Forelimb muscle (tissue), 1 donor: Measurements from ENCODE around the gene CTSC. TPM values are rescaled to one million over a fixed set of nuclear protein-coding genes. Genes with fewer than 3 reads are reported as not detected.
"Not testable (repeated sequence)": the region's sequence is repeated elsewhere in the genome, so short reads cannot be mapped to it uniquely, and the experiment has no call there.

Experiments used
- DNase-seq: peaks from one replicate; pipeline ENCODE4 v3.0.0-alpha.2; 2013; ENCODE audit warnings: low read depth
- polyA plus RNA-seq: library from polyadenylated mRNA; unstranded; fragments of 120-200 nt; gene quantifications from one replicate; pipeline ENCODE4 v1.2.1, GENCODE V29; 2013; ENCODE audit not compliant: insufficient read length

Gene CTSC
- polyA plus RNA-seq, 1 donor, result 26.1 TPM

DNA sequence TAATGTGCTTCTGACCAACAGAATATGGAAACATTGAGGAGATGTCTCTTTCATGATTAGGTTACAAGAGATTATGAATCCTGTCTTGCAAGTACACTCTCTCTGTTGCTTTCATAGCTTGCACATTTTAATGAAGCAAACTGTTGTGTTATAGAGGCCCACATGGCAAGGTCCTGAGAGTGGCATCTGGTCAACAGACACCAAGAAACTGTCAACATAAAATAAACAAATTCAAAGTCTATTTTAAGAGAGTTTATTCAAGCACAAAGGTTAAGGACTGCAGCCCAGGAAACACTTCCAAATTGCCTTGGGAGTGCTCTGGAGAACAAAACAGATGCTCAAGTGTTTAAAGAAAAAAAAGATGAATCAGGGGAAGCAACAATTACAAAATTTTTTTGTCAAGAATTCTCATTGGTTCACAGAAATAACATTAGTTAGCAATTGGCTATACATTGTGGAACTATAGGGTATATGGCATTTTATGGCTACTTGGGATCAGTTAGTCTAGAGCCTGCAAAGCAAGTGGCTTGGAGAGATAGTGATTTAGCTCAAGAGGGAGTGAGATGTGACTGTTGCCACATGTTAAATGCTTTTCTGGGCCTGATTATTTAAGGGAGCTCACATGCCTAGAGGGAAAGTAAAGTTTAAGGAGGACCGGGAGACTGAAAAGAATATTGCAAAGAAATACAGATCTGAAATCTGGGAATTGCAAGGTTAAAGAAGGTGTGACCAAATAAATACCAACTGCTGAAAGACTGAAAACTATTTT lies 54.6 kb downstream of the CTSC start:
- no peak for DNase-seq

DNA sequence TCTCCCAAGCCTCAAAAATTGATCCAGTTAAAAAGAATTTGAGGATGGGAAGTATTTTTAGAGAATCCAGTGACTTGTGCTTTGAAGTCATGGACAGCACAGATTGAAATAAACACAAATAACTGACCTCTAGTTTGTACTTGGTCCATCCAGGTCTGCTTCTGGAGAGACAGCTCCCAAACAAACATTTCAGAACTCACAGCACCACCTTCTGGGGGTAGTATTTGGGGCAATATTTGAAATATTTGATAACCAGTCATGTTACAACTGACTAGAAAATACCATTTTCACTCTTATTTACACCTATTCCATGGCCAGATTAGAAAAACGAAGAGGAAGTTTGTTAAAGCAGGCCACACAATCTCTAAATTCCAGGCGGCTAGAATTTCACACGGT lies 56.2 kb downstream of the CTSC start:
- no peak for DNase-seq

DNA sequence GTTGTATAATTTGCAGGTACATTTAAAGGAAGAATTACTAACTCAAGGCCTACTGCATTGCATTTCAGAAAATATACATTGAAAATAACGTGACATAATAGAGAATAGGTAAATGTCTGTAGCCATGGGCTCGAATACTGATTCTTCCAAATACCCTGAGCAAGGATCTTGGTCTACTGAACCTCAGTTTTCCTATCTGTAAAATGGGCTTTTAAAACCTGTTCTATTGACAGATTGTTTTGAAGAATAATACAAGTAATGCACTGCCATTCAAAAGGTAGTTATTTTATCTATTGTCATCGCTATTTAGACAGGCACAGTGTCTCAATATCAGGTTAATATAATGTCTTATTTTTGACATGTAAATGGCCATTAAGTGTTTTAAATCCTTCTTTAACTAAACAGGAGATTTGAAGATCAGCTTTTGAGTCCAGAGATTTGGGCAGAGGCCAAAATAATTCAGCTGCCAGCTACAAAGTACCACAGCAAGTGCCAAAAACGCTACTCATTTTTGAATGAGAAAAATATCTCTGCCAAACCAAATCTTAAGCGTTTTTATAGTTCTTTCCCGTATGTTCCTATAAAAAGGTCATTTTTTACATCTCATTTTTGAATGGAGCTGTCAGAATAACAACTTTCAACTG lies 56.7 kb downstream of the CTSC start:
- DNase-seq, result no peak

DNA sequence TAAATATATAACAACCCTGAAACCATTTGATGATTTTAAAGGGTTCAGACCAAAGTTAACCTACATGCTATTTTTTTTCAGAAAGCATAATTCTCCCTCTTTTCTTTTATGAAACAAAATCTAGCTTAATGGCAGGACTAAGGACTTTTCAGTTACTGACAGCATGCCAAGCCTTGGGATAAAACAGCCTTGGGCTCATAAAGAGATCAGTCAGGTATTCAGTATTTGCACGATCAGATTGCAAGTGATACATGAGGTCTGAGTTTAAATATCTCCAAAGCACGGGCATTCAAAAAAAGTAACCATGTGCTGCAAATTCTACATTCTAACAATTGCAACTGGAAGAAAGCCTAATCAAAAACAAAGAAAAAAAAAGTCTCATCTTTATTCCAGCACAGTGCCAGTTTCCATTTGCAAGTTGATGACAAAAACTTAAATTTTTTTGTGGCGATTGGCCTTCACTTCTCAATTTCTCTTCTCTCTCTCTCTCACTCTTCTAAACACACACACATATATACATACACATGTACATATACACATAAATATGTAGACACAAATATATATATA lies 60.1 kb downstream of the CTSC start:
- DNase-seq, result no peak

- no peak for DNase-seq
Measured at GRCh38 chr11:88275636-88276035, 61.9 kb downstream of the CTSC start.

DNA sequence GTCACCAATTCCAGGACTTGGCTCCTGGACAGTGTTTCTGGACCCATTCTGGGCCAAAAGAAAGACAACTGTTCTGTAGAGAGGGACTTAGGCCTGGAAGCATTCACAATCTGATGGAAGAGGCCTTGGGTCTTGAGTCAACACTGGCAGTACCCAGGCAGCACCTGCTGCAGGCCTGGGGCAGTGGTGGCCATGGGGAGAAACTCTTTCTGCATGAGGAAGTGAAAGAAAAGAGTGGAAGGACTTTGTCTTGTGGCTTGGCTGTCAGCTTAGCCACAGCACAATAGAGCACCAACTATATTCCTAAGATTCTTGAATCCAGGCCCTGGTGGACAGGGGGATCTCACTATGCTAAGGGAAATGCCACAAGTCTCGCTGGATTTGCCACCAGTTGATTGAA lies 70.6 kb downstream of the CTSC start:
- DNase-seq, result no peak

- DNase-seq, result no peak
Measured at GRCh38 chr11:88266157-88266556, 71.4 kb downstream of the CTSC start.

DNA sequence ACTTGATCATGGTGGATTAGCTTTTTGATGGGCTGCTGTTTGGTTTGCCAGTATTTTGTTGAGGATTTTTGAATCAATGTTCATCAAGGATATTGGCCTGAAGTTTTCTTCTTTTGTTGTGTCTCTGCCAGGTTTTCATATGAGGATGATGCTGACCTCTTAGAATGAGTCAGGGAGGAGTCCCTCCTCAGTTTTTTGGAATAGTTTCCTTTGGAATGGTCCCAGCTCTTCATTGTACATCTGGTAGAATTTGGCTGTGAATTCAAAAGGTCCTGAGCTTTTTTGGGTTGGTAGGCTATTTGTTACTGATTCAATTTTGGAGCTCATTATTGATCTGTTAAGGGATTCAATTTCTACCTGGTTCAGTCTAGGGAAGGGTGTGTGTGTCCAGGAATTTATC lies 78.1 kb downstream of the CTSC start:
- DNase-seq, result no peak

- no peak for DNase-seq
Measured at GRCh38 chr11:88252208-88252607, 85.3 kb downstream of the CTSC start.

- no peak for DNase-seq
Measured at GRCh38 chr11:88250566-88251242, 86.8 kb downstream of the CTSC start.

DNA sequence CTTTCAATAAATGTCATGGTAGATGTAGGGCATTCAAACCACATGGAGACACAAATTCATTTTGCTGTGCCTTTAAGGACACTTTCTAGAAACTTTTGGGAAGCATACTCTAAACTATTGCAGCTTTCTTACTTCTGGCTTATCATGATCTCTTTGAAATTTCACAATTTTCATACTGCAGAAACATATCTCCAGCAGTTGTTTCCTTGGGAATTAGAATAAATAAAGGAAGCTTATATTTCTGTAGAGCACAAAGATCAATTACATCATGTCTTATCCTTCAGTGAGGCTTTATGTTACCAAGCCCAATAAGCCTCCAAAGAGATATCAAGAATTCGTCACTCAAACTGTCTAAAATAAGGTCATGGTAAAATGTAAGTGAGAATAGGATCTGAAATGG lies 87.8 kb downstream of the CTSC start:
- DNase-seq, result no peak

- no peak for DNase-seq
Measured at GRCh38 chr11:88246696-88247095, 90.8 kb downstream of the CTSC start.

GRCh38 chr11:88245576-88245975 lies 92.0 kb downstream of the CTSC start:
- not testable (repeated sequence) for DNase-seq

Other genes starting within 250 kb of the CTSC start
- gene RAB38, start 162.3 kb downstream of the CTSC start, polyA plus RNA-seq, result 0.53 TPM